ENCODE measurements around the gene APCDD1L.

DNA sequence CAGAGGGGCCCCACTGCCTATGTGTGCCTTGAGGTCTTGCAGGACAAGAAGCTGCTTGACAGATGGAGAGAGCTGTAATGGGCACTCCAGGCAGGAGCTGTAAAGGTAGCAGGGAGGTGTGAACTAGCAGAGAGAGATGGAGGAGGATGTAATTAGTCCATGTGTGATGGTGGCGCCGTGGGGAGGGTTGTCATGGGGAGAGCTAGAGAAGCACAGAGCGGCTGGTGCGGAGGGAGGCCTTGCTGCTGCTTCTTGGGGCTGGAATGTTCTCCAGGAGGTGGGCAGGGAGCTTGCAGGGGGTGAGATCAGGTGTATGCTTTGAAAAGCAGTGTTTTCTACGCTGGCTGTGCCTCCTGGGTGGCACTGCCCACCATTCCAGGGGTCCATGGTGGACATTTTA is 32.1 kb downstream of the APCDD1L start:
- TF ChIP-seq, protein P1, sequence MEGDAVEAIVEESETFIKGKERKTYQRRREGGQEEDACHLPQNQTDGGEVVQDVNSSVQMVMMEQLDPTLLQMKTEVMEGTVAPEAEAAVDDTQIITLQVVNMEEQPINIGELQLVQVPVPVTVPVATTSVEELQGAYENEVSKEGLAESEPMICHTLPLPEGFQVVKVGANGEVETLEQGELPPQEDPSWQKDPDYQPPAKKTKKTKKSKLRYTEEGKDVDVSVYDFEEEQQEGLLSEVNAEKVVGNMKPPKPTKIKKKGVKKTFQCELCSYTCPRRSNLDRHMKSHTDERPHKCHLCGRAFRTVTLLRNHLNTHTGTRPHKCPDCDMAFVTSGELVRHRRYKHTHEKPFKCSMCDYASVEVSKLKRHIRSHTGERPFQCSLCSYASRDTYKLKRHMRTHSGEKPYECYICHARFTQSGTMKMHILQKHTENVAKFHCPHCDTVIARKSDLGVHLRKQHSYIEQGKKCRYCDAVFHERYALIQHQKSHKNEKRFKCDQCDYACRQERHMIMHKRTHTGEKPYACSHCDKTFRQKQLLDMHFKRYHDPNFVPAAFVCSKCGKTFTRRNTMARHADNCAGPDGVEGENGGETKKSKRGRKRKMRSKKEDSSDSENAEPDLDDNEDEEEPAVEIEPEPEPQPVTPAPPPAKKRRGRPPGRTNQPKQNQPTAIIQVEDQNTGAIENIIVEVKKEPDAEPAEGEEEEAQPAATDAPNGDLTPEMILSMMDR (IDR thresholded peaks at IDR 0.05; ENCODE audit: low read length): no peak
- TF ChIP-seq EZH2 (IDR thresholded peaks at IDR 0.05; ENCODE audit: borderline replicate concordance, low read length): no peak
